ENCODE results near the gene CRB2. TPM values are rescaled to one million over a fixed set of nuclear protein-coding genes. Genes with fewer than 3 reads are reported as not detected.

The CRB2 gene
- total and polyA plus RNA-seq, 8 donors = 0.02 to 0.08 TPM; not detected in 6

DNA sequence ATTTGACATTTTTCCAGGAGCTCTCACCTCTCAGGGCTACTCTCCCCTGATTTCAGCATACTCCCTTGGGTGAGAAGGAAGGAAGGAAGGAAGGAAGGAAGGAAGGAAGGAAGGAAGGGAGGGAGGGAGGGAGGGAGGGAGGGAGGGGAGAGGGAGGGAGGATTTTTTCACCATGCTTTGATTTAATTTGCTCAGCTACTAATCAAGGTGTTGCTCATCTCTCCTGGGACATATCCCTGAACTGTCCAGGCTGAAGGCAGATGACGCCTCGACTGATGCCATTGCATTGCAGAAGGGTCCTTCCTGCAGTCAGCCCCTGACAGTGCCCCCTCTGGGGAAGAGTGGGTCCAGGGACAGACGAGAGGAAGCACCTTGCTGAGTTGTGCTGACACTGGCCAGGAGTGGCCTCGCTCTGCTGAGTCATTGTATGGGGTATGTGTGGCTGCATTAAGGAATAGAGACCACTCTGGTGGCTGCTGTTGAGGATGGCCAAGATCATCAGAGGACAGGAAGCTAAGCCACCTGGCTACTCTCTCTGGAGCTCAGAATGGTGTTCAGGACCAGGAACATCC lies 43.6 kb upstream of the CRB2 start:
- Histone ChIP-seq H3K4me3 (no peak overlapping the region), H3K4me1 (no peaks in the 10 kb centered on the region), H3K27me3 (no peaks in the 10 kb centered on the region), H3K9me3 (no peaks in the 10 kb centered on the region), H3K27ac (no peak overlapping the region), H3K36me3 (no peaks in the 10 kb centered on the region)
- no peak for ATAC-seq
- intact Hi-C loops (cut with DNase I) = no loop called here
- DNase-seq = no peak
- no peak for FAIRE-seq
- WGBS, 2 donors = 82 to 89% methylated on average over 4 of the region's 4 CpGs
- TF ChIP-seq, protein P1, sequence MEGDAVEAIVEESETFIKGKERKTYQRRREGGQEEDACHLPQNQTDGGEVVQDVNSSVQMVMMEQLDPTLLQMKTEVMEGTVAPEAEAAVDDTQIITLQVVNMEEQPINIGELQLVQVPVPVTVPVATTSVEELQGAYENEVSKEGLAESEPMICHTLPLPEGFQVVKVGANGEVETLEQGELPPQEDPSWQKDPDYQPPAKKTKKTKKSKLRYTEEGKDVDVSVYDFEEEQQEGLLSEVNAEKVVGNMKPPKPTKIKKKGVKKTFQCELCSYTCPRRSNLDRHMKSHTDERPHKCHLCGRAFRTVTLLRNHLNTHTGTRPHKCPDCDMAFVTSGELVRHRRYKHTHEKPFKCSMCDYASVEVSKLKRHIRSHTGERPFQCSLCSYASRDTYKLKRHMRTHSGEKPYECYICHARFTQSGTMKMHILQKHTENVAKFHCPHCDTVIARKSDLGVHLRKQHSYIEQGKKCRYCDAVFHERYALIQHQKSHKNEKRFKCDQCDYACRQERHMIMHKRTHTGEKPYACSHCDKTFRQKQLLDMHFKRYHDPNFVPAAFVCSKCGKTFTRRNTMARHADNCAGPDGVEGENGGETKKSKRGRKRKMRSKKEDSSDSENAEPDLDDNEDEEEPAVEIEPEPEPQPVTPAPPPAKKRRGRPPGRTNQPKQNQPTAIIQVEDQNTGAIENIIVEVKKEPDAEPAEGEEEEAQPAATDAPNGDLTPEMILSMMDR (IDR thresholded peaks at IDR 0.05) = no peak

DNA sequence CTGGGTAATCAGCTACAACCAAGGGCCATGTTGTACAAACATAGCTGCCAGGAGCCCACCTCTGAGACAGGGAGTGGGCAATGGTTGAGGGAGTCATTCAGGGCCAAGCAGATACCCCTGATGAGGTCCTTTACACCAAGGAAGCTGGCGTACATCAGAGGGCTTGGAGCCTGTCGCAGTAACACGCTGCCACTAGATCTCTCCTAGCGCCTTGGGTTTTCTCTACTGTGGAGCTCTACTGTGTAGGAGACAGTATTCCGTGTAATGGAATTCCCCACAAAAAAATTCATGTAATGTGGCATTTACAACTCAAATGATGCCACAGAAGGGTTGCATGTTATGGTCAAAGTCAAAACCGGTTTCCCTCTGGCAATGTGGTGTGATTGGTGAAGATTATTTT lies 41.4 kb upstream of the CRB2 start:
- DNase-seq (peak in 1 of 6 donors; percentile 5), FAIRE-seq (no peak), ATAC-seq (no peak)
- intact Hi-C loops (cut with DNase I) = no loop called here
- Histone ChIP-seq H3K36me3 (no peaks in the 10 kb centered on the region), H3K4me1 (no peaks in the 10 kb centered on the region), H3K27ac (no peak overlapping the region), H3K9me3 (no peaks in the 10 kb centered on the region), H3K4me3 (no peak overlapping the region), H3K27me3 (no peaks in the 10 kb centered on the region)
- TF ChIP-seq, protein P1 (IDR thresholded peaks at IDR 0.05) = no peak
- 93 to 97% methylated on average over 6 of the region's 6 CpGs for WGBS, 2 donors

DNA sequence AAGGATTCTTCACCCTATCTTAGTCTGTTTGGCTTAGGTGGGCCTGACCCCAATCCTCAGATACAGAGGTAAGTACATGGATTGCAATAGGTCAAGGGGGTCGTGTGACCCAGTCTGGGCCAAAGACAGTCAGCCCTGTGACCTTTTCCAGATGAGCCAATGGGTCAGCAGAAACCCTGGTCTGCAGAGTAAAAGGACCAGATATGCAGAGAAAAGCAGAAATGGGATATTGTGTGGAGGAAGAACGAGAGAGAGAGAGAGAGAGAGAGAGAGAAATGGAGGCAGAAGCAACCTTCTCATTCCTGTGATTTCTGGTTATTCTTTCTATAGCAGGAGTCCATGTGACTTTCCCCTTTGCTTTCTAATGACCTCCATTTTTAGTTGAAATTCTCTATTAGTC lies 40.4 kb upstream of the CRB2 start:
- intact Hi-C loops (cut with DNase I) = no loop called here
- H3K36me3 ChIP-seq = no peaks in the 10 kb centered on the region
- DNase-seq (peak in 1 of 6 donors; percentile 6), ATAC-seq (no peak), FAIRE-seq (no peak)
- no peak overlapping the region for H3K27ac ChIP-seq
- no peaks in the 10 kb centered on the region for H3K4me1 ChIP-seq
- no peak overlapping the region for H3K4me3 ChIP-seq
- WGBS, 2 donors = 79 to 83% methylated on average over 2 of the region's 2 CpGs
- H3K9me3 ChIP-seq = no peaks in the 10 kb centered on the region
- TF ChIP-seq, protein P1 (IDR thresholded peaks at IDR 0.05) = no peak
- no peaks in the 10 kb centered on the region for H3K27me3 ChIP-seq

DNA sequence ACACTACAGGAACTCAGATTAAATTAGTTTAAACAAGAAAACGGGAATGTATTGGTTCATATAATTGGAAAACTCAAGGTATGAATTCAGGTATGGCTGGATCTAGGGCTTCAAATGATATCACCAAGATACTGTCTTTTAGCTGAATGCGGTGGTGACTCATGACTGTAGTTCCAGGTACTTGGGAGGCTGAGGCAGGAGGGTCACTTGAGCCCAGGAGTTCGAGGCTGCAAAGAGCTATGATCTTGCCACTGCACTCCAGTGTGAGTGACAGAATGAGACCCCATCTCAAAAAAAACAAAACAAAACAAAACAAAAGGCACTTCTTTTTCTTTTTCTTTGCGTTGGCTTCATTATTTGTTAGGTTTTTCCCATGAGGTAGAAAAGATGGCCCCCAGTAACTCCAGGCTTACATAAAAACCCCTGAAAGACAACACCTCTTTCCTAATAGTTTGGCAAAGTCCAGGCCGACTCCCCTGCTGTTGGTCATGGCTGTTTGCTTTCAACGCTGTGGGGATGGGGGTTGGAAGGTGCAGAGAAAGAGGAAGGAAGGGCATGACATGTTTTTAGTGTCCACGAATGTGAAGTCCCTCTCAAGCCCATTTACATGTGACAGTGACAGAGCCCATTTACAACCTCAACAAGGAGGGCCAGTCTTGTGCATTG lies 39.8 kb upstream of the CRB2 start:
- H3K4me1 ChIP-seq = no peaks in the 10 kb centered on the region
- 73 to 87% methylated on average over 7 of the region's 7 CpGs for WGBS, 2 donors
- ATAC-seq (no peak), FAIRE-seq (no peak), DNase-seq (no peak)
- no peaks in the 10 kb centered on the region for H3K36me3 ChIP-seq
- no peak overlapping the region for H3K4me3 ChIP-seq
- TF ChIP-seq, protein P1 (IDR thresholded peaks at IDR 0.05) = no peak
- intact Hi-C loops (cut with DNase I) = no loop called here
- H3K27me3 ChIP-seq = no peaks in the 10 kb centered on the region
- no peaks in the 10 kb centered on the region for H3K9me3 ChIP-seq
- no peak overlapping the region for H3K27ac ChIP-seq

DNA sequence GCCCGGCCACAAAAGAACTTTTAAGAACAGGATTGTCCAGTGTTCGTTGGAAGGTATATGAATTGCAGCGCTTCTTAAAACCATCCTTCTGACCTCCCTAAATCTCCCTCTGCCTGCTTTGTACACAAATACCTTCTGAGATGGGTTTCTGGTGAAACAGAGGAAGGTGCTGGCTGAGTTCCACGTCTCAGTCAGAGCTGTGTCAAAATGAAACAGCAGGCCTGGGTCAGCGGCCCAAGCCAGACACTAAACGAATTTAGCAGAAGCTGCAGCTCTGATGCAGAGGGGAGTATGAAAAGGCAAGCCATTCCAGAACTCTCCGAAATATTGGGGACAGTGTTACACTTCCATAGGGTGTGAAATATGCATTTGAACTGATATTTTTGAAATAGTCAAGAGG lies 37.8 kb upstream of the CRB2 start:
- DNase-seq (no peak), ATAC-seq (no peak), FAIRE-seq (no peak)
- 73 to 78% methylated on average over 7 of the region's 7 CpGs for WGBS, 2 donors
- H3K27me3 ChIP-seq = no peaks in the 10 kb centered on the region
- no peaks in the 10 kb centered on the region for H3K36me3 ChIP-seq
- no peaks in the 10 kb centered on the region for H3K4me1 ChIP-seq
- no peak overlapping the region for H3K4me3 ChIP-seq
- H3K27ac ChIP-seq = no peak overlapping the region
- TF ChIP-seq, protein P1 (IDR thresholded peaks at IDR 0.05) = no peak
- no peaks in the 10 kb centered on the region for H3K9me3 ChIP-seq
- intact Hi-C loops (cut with DNase I) = no loop called here
